Gastrocnemius medialis (tissue), 4 donors: ENCODE measurements around the gene ENDOU. TPM values are rescaled to one million over a fixed set of nuclear protein-coding genes. Genes with fewer than 3 reads are reported as not detected.

Experiments
- ATAC-seq, 2 donors: fragments of 150-250 bp; one replicate each; pipeline ENCODE4 v1.9.1; 2016
- DNase-seq, 2 donors: peaks; one replicate each; pipeline ENCODE4 v3.0.0-alpha.2; 2019
- H3K27ac ChIP-seq, 4 donors: fragments of 200-600 bp; sonication (generic); 1 replicate in 1 of 4; 2 replicates in 3 of 4; pipeline ENCODE4 v1.5.1; 2016 to 2018; ENCODE audit warnings: mild to moderate bottlenecking in 2 of 4, moderate library complexity in 1 of 4
- H3K27me3 ChIP-seq, 3 donors: fragments of 200-600 bp; sonication (generic) in 2 of 3; 1 replicate in 1 of 3; 2 replicates in 2 of 3; pipeline versions ENCODE4 v1.5.1 to v1.6.0; 2016 to 2019; ENCODE audit warnings: mild to moderate bottlenecking in 1 of 3, moderate library complexity in 1 of 3
- H3K36me3 ChIP-seq, 2 donors: fragments of 200-600 bp; sonication (generic) in 1 of 2; one replicate each; pipeline ENCODE4 v1.5.1; 2017 to 2018
- H3K4me1 ChIP-seq, 2 donors: fragments of 200-600 bp; sonication (generic) in 1 of 2; one replicate each; pipeline ENCODE4 v1.5.1; 2016 to 2017; ENCODE audit warnings: mild to moderate bottlenecking in 2 of 2
- H3K4me3 ChIP-seq, 4 donors: fragments of 200-600 bp; sonication (generic) in 3 of 4; 1 replicate in 1 of 4; 2 replicates in 3 of 4; pipeline ENCODE4 v1.5.1; 2016 to 2019; ENCODE audit warnings: mild to moderate bottlenecking in 2 of 4
- H3K9me3 ChIP-seq, 3 donors: fragments of 200-600 bp; sonication (generic) in 2 of 3; 1 replicate in 1 of 3; 2 replicates in 2 of 3; pipeline ENCODE4 v1.5.1; 2016 to 2019
- CTCF ChIP-seq, 5 experiments: fragments of 450-650 bp in 3 of 5; fragments of 200-600 bp in 2 of 5; sonication (generic) in 2 of 5; IDR thresholded peaks in 4 of 5; conservative IDR thresholded peaks in 1 of 5; 1 replicate in 4 of 5; 2 replicates in 1 of 5; pipeline ENCODE4 v1.5.1; 2016 to 2019; ENCODE audit warnings: antibody characterized with exemption in 5 of 5, mild to moderate bottlenecking in 3 of 5, moderate library complexity in 3 of 5
- POLR2A ChIP-seq, 2 donors: fragments of 450-650 bp; IDR thresholded peaks; one replicate each; pipeline ENCODE4 v1.6.1; 2017; ENCODE audit warnings: antibody characterized with exemption in 2 of 2, mild to moderate bottlenecking in 2 of 2, moderate library complexity in 2 of 2
- in situ Hi-C, 4 donors: fragments of 200-750 bp; cut with MboI; loops; one replicate each; pipeline versions ENCODE4 v1.15.0 to v1.8.0; 2017; ENCODE audit warnings: low sequenced_read_pairs in 4 of 4
- intact Hi-C: fragments of 100-400 bp; cut with DNase I; formaldehyde crosslinking; loops from one replicate; pipeline ENCODE4 v1.15.1; 2023; ENCODE audit warnings: low total_unique reads
- total RNA-seq, 4 donors: library from RNA; depleted of rRNA; stranded (reverse); fragments of >200 nt; gene quantifications; one replicate each; pipeline versions ENCODE4 v1.1.0 to v1.2.3, GENCODE V29; 2016

ENDOU gene
- total RNA-seq, 4 donors from 2014 or later: 0.16 TPM; not detected in 3

DNA sequence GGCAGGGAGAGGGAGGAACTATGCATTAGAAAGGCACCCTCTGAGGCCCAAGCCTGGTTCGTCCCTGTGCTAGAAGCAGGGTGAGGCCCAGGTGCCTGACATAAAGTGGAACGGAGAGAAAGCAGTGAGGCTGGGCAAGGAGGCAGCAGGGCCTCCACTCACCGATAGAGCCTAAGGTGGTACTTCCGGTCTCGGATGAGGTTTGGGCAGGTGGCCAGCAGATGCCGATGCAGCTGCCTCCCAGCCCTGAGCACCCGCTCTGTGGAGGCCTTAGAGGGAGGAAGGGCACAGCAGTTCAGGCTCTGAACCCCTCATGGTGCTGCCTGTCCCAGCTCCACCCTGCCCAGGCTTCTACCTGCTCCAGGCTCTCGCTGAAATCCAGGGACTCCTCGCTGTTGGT, 26.3 kb upstream of the ENDOU start:
- ATAC-seq (no peak), DNase-seq (no peak)
- no peak for TF ChIP-seq POLR2A (IDR thresholded peaks at IDR 0.05)
- TF ChIP-seq CTCF (IDR thresholded peaks at IDR 0.05 in 4 of 5, conservative IDR thresholded peaks at IDR 0.05 in 1 of 5): no peak
- H3K9me3 ChIP-seq: no peaks in the 10 kb centered on the region
- H3K4me1 ChIP-seq: peaks cover 33 to 42% of the 10 kb centered on the region in 2 donors
- H3K4me3 ChIP-seq: no peak overlapping the region
- in situ Hi-C loops (no loop called here), intact Hi-C loops (no loop called here)
- no peaks in the 10 kb centered on the region for H3K36me3 ChIP-seq
- no peaks in the 10 kb centered on the region for H3K27me3 ChIP-seq
- peak overlapping the region in 3 of 4 donors; percentile 18 to 82 (median 75) for H3K27ac ChIP-seq

DNA sequence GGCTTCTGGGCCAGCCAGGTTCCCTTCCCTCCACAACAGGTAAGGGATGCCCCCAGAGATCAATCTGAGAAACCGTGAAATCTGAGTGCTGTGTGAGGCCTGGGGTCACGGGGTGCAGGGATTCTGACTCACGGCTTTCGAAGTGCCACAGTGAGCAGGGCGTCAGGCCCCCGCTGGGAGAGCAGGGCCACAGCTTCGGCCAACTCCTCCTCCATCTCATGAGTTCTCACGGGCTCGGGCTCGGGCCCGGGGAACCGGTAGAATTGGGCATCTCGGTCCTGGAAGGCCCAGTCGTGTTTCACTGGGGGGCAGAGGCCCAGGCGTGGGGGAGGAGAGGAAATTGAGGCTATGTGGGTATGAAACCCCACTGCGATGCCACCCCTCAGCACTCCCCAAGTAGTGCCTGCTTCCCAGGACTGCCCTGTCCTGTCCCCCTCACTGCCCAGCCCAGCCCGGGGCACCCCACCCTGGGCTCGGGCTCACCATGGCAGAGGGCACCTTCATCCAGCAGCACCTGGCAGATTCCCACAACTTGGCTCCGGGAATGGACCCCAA, 25.7 kb upstream of the ENDOU start:
- DNase-seq: no peak
- ATAC-seq: no peak
- peak overlapping the region in 3 of 4 donors; percentile 18 to 82 (median 75) for H3K27ac ChIP-seq
- H3K4me3 ChIP-seq: no peak overlapping the region
- no peaks in the 10 kb centered on the region for H3K9me3 ChIP-seq
- no peaks in the 10 kb centered on the region for H3K27me3 ChIP-seq
- intact Hi-C loops: no loop called here
- H3K36me3 ChIP-seq: no peaks in the 10 kb centered on the region
- H3K4me1 ChIP-seq: peaks cover 33 to 42% of the 10 kb centered on the region in 2 donors
- TF ChIP-seq CTCF (IDR thresholded peaks at IDR 0.05 in 4 of 5, conservative IDR thresholded peaks at IDR 0.05 in 1 of 5) (no peak), POLR2A (IDR thresholded peaks at IDR 0.05) (no peak)
- in situ Hi-C loops: no loop called here

DNA sequence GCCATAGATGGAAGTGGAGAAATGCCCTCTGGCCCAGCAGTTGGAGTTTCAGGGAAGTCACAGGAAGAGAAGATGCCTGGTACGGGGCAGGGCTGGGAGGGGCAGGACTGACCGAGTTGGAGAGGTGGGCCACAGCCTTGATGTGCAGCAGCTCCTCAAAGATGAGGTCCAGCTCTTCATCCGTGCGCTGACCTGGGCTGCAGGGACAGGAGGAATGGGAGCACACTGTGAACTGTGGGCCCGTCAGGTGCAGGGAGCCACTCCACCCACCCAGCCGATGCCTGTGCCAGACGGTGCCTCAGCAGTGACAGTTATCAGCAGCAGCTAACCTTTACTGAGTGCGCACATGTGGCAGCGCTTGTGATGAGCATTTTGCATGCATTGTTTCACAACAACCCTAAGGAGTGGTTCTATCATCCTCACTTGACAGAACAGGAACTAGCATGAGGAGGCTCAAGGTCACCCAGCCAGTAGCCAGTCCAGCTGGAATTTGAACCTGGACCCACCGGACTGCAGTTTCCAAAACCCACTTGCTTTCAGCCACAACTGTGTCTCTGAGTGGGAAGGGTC, 25.0 kb upstream of the ENDOU start:
- no peak for DNase-seq
- no peak for ATAC-seq
- Histone ChIP-seq H3K27me3 (no peaks in the 10 kb centered on the region), H3K36me3 (no peaks in the 10 kb centered on the region), H3K4me1 (peaks cover 33 to 41% of the 10 kb centered on the region in 2 donors), H3K4me3 (no peak overlapping the region), H3K27ac (peak overlapping the region in 1 of 4 donors; percentile 75), H3K9me3 (no peaks in the 10 kb centered on the region)
- in situ Hi-C loops (no loop called here), intact Hi-C loops (no loop called here)
- TF ChIP-seq POLR2A (IDR thresholded peaks at IDR 0.05) (no peak), CTCF (IDR thresholded peaks at IDR 0.05 in 4 of 5, conservative IDR thresholded peaks at IDR 0.05 in 1 of 5) (no peak)

- H3K36me3 ChIP-seq: no peaks in the 10 kb centered on the region
- ATAC-seq (no peak), DNase-seq (no peak)
- peaks cover 24 to 27% of the 10 kb centered on the region in 2 donors for H3K4me1 ChIP-seq
- no peaks in the 10 kb centered on the region for H3K27me3 ChIP-seq
- in situ Hi-C loops (loop anchor here in 2 of 4 donors (25.0 kb wide), 1 partner anchor 88 kb away; no protein-coding TSS in a partner anchor), intact Hi-C loops (no loop called here)
- H3K27ac ChIP-seq: no peak overlapping the region
- TF ChIP-seq POLR2A (IDR thresholded peaks at IDR 0.05) (no peak), CTCF (IDR thresholded peaks at IDR 0.05 in 4 of 5, conservative IDR thresholded peaks at IDR 0.05 in 1 of 5) (no peak)
- no peaks in the 10 kb centered on the region for H3K9me3 ChIP-seq
- H3K4me3 ChIP-seq: no peak overlapping the region
These were observed 23.6 kb upstream of the ENDOU start for GRCh38 chr12:47748899-47749298.
